Panc1 (cell line): ENCODE data around the gene LCN6. TPM values are rescaled to one million over a fixed set of nuclear protein-coding genes. Genes with fewer than 3 reads are reported as not detected.

Experiments used
- ATAC-seq: fragments of 200-7000 bp; cut with Tn5 transposase; 2 replicates; pipeline ENCODE4 v1.9.1; 2020; ENCODE audit warnings: mild to moderate bottlenecking, moderate library complexity
- BruUV-seq: library from RNA; stranded (reverse); fragments of 400-500 nt; replicated peaks from 2 replicates; lab custom pipeline; 2021; lab: Mats Ljungman, UMichigan
- CTCF ChIA-PET: fragments of 300-600 bp; sonication (Branson Sonifier 250); formaldehyde crosslinking; loops from one replicate; lab custom pipeline; 2022; ENCODE audit warnings: antibody characterized with exemption; lab: Charles Lee
- POLR2A ChIA-PET: fragments of 300-600 bp; sonication (Branson Sonifier 250); formaldehyde crosslinking; loops from one replicate; lab custom pipeline; 2022; ENCODE audit warnings: antibody characterized with exemption; lab: Charles Lee
- DNase-seq: peaks from one replicate; pipeline ENCODE4 v3.0.0-alpha.2; 2010; ENCODE audit warnings: low read depth, low spot score
- H3K27ac ChIP-seq: 2 replicates; pipeline ENCODE4 v1.5.1; 2011; ENCODE audit warnings: mild to moderate bottlenecking, low read length, inconsistent platforms
- H3K27me3 ChIP-seq: fragments of 200-500 bp; sonication (Bioruptor generic); 2 replicates; pipeline ENCODE4 v1.6.0; 2014; ENCODE audit warnings: low read length, inconsistent platforms; ENCODE audit not compliant: control insufficient read depth, insufficient read depth
- H3K36me3 ChIP-seq: fragments of 200-500 bp; sonication (Bioruptor generic); 2 replicates; pipeline ENCODE4 v1.5.1; 2014; ENCODE audit warnings: inconsistent platforms, mild to moderate bottlenecking, low read length, moderate library complexity; ENCODE audit not compliant: control insufficient read depth, insufficient read depth
- H3K4me1 ChIP-seq: 2 replicates; pipeline ENCODE4 v1.5.1; 2011; ENCODE audit warnings: inconsistent platforms, mild to moderate bottlenecking, low read length, moderate library complexity; ENCODE audit not compliant: control insufficient read depth, insufficient read depth
- H3K4me3 ChIP-seq, 2 experiments: 2 replicates each; pipeline ENCODE4 v1.5.1; 2011 to 2012; ENCODE audit warnings: low read depth in 2 of 2, low read length in 2 of 2, mild to moderate bottlenecking in 2 of 2, inconsistent platforms in 1 of 2, moderate library complexity in 1 of 2
- H3K9me3 ChIP-seq: fragments of 200-500 bp; sonication (Bioruptor generic); 2 replicates; pipeline ENCODE4 v1.5.1; 2014; ENCODE audit warnings: low read depth, mild to moderate bottlenecking, inconsistent platforms, low read length, moderate library complexity; ENCODE audit not compliant: control insufficient read depth, insufficient read depth
- POLR2AphosphoS5 ChIP-seq: IDR thresholded peaks from 2 replicates; pipeline ENCODE4 v1.6.1; 2012; ENCODE audit warnings: mild to moderate bottlenecking, low read depth, low read length, moderate library complexity
- REST ChIP-seq, 2 experiments: IDR thresholded peaks; 2 replicates each; pipeline ENCODE4 v1.6.1; 2011 to 2012; ENCODE audit warnings: low read depth in 2 of 2, control low read depth in 1 of 2, low read length in 1 of 2, mild to moderate bottlenecking in 1 of 2, moderate library complexity in 1 of 2; ENCODE audit not compliant: insufficient read depth in 1 of 2
- SIN3A ChIP-seq: IDR thresholded peaks from 2 replicates; pipeline ENCODE4 v1.6.1; 2012; ENCODE audit warnings: low read depth, mild to moderate bottlenecking, low read length, moderate library complexity, borderline replicate concordance; ENCODE audit not compliant: insufficient read depth
- TCF7L2 ChIP-seq: IDR thresholded peaks from 2 replicates; pipeline ENCODE4 v1.6.1; 2011; ENCODE audit warnings: mild to moderate bottlenecking, low read depth, low read length, inconsistent platforms
- in situ Hi-C: cut with HindIII; loops from 2 replicates; pipeline ENCODE4 v1.10.0; 2016; ENCODE audit warnings: low sequenced_read_pairs, low pct_unique_long_range_greater_than_20kb
- intact Hi-C: fragments of 100-400 bp; cut with micrococcal nuclease; formaldehyde crosslinking; loops from one replicate; pipeline ENCODE4 v1.10.0; 2022; ENCODE audit not compliant: unreplicated experiment
- total RNA-seq: library from RNA; stranded (reverse); gene quantifications from one replicate; pipeline ENCODE4 v1.2.1, GENCODE V29; 2021; ENCODE audit not compliant: unreplicated experiment
- TF ChIP-seq, protein P1 (sequence below): fragments of 450-650 bp; IDR thresholded peaks from 2 replicates; pipeline ENCODE4 v1.5.1; 2017; ENCODE audit warnings: mild to moderate bottlenecking

LCN6 gene
- total RNA-seq, 1 experiment from 2014 or later, result not detected

DNA sequence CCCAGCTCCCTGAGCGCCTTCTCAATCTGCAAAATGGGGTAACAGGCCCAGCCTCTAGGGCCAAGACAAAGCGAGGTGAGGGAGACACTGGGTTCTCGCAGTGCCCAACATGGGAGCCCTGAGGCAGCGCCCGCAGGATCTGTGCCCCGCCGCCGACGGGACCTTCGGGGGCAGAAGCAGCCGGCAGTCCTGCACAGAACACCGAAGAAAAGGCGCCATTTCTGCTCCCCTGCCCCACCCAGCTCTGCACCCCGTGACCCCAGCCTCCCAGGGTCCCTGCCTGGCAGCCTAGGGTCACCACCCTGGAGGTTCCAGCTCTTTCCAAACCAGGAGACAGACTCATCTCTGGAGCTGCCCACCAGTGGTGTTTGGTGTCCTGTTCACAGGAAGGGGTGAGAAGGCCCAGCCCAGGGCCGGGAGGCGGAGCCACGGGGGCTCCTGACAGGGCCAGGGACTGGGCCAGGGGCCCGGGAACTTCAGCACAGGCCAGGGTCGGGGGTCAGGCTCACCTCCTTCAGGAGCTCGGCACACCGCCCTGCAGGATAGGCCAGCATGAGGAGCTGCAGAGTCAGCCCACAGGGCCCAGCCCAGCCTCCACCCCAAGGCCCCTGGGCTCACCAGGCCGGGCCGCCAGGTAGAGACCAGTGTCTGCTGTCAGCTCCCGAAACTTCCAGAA lies 6.4 kb upstream of the LCN6 start:
- no peaks in the 10 kb centered on the region for H3K4me1 ChIP-seq
- intact Hi-C loops (no loop called here), in situ Hi-C loops (no loop called here)
- no peak for DNase-seq
- H3K27me3 ChIP-seq, result no peaks in the 10 kb centered on the region
- no peak overlapping the region for H3K4me3 ChIP-seq
- no TSS peak for BruUV-seq
- TF ChIP-seq, protein P1, sequence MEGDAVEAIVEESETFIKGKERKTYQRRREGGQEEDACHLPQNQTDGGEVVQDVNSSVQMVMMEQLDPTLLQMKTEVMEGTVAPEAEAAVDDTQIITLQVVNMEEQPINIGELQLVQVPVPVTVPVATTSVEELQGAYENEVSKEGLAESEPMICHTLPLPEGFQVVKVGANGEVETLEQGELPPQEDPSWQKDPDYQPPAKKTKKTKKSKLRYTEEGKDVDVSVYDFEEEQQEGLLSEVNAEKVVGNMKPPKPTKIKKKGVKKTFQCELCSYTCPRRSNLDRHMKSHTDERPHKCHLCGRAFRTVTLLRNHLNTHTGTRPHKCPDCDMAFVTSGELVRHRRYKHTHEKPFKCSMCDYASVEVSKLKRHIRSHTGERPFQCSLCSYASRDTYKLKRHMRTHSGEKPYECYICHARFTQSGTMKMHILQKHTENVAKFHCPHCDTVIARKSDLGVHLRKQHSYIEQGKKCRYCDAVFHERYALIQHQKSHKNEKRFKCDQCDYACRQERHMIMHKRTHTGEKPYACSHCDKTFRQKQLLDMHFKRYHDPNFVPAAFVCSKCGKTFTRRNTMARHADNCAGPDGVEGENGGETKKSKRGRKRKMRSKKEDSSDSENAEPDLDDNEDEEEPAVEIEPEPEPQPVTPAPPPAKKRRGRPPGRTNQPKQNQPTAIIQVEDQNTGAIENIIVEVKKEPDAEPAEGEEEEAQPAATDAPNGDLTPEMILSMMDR, result no peak
- TF ChIP-seq REST (IDR thresholded peaks at IDR 0.05; ENCODE audit: insufficient read depth in 1 of 2, low read depth in 2 of 2, low read length in 1 of 2) (no peak), TCF7L2 (no peak), SIN3A (no peak), POLR2AphosphoS5 (no peak)
- ChIA-PET POLR2A (no interaction called here), CTCF (no interaction called here)
- H3K36me3 ChIP-seq, result no peaks in the 10 kb centered on the region
- H3K9me3 ChIP-seq, result no peaks in the 10 kb centered on the region
- no peak overlapping the region for H3K27ac ChIP-seq
- no peak for ATAC-seq

DNA sequence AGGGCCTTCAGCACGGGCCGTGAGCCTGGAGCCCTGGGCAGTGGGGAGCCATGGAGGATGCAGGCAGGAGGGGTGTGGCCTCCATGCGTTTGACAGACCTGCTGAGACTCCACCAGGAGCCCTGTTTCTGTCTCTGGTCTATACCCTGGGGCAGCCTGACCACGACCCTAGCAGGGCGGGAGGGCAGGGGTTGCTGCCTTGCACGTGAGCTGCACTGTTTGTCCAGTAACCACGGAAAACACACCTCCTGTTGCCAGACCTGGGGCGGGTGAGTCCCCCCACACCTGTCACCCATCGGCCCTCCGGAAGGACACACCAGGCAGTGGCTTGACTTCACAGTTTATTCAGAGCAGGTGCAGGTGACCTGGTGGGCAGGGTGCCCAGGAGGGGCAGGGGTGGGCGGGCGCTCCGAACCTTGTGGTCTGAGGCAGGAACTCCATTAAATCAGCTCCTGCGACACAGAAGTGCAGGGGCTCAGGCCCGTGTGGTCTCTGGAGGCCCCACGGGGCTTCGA lies 5.8 kb upstream of the LCN6 start:
- ATAC-seq, result no peak
- no peak overlapping the region for H3K4me3 ChIP-seq
- in situ Hi-C loops (no loop called here), intact Hi-C loops (no loop called here)
- TF ChIP-seq POLR2AphosphoS5 (no peak), REST (IDR thresholded peaks at IDR 0.05; ENCODE audit: insufficient read depth in 1 of 2, low read depth in 2 of 2, low read length in 1 of 2) (no peak), SIN3A (no peak), TCF7L2 (no peak)
- TF ChIP-seq, protein P1, result no peak
- no peak overlapping the region for H3K27ac ChIP-seq
- no TSS peak for BruUV-seq
- H3K36me3 ChIP-seq, result no peaks in the 10 kb centered on the region
- ChIA-PET CTCF (no interaction called here), POLR2A (no interaction called here)
- no peaks in the 10 kb centered on the region for H3K27me3 ChIP-seq
- no peaks in the 10 kb centered on the region for H3K9me3 ChIP-seq
- H3K4me1 ChIP-seq, result no peaks in the 10 kb centered on the region
- no peak for DNase-seq
